HCEC 1CT (cell line): Measurements from ENCODE around the gene OBSCN.

Experiments
- DNase-seq: peaks from one replicate; pipeline ENCODE4 v3.0.0-alpha.2; 2017

OBSCN gene

GRCh38 chr1:228311091-228311490 is 103.2 kb downstream of the OBSCN start:
- DNase-seq, result no peak

GRCh38 chr1:228312136-228312764 is 104.4 kb downstream of the OBSCN start:
- DNase-seq, result no peak

GRCh38 chr1:228313536-228314277 is 105.9 kb downstream of the OBSCN start:
- no peak for DNase-seq

- DNase-seq, result no peak
Observed at GRCh38 chr1:228314315-228314657, 106.4 kb downstream of the OBSCN start.

GRCh38 chr1:228314658-228315483 is 107.0 kb downstream of the OBSCN start:
- no peak for DNase-seq

GRCh38 chr1:228315484-228315944 is 107.7 kb downstream of the OBSCN start:
- no peak for DNase-seq

- no peak for DNase-seq
Observed at GRCh38 chr1:228315945-228316588, 108.2 kb downstream of the OBSCN start.

- DNase-seq, result no peak
Observed at GRCh38 chr1:228316589-228317387, 108.9 kb downstream of the OBSCN start.

- no peak for DNase-seq
Observed at GRCh38 chr1:228317411-228317828, 109.6 kb downstream of the OBSCN start.

- DNase-seq, result no peak
Observed at GRCh38 chr1:228317891-228318810, 110.3 kb downstream of the OBSCN start.

- no peak for DNase-seq
Observed at GRCh38 chr1:228318823-228319241, 111.0 kb downstream of the OBSCN start.

- DNase-seq, result no peak
Observed at GRCh38 chr1:228319352-228320088, 111.7 kb downstream of the OBSCN start.

- DNase-seq, result no peak
Observed at GRCh38 chr1:228320394-228320793, 112.5 kb downstream of the OBSCN start.

GRCh38 chr1:228321435-228321834 is 113.6 kb downstream of the OBSCN start:
- DNase-seq, result no peak

GRCh38 chr1:228321895-228322294 is 114.1 kb downstream of the OBSCN start:
- DNase-seq, result no peak

GRCh38 chr1:228323401-228323800 is 115.6 kb downstream of the OBSCN start:
- no peak for DNase-seq

GRCh38 chr1:228325267-228325666 is 117.4 kb downstream of the OBSCN start:
- no peak for DNase-seq

- DNase-seq, result no peak
Observed at GRCh38 chr1:228329887-228330286, 122.0 kb downstream of the OBSCN start.

GRCh38 chr1:228332797-228333738 is 125.2 kb downstream of the OBSCN start:
- DNase-seq, result no peak
